HepG2 (cell line): ENCODE data around the gene GPS1. TPM values are rescaled to one million over a fixed set of nuclear protein-coding genes. Genes with fewer than 3 reads are reported as not detected.
A peak's percentile ranks its signal among the peaks of the same experiment; 100 is the strongest.

ENCODE experiments used
- BRD4 ChIP-seq: sonication (generic); formaldehyde crosslinking; IDR thresholded peaks from 2 replicates; pipeline ENCODE4 v1.4.0; 2020; ENCODE audit warnings: missing genetic modification reagents
- KAT7 ChIP-seq: IDR thresholded peaks from 2 replicates; pipeline ENCODE4 v1.6.1; 2018; ENCODE audit warnings: borderline replicate concordance, missing compliant biosample characterization
- MEF2D ChIP-seq: sonication (generic); formaldehyde crosslinking; IDR thresholded peaks from 2 replicates; pipeline ENCODE4 v1.5.1; 2020; ENCODE audit warnings: mild to moderate bottlenecking, missing genetic modification reagents
- ZEB1 ChIP-seq: IDR thresholded peaks from 2 replicates; pipeline ENCODE4 v1.6.1; 2012; ENCODE audit warnings: mild to moderate bottlenecking, low read depth, inconsistent platforms; ENCODE audit not compliant: insufficient replicate concordance
- ZNF326 ChIP-seq: sonication (generic); formaldehyde crosslinking; IDR thresholded peaks from 2 replicates; pipeline ENCODE4 v1.4.0; 2020; ENCODE audit warnings: missing genetic modification reagents, borderline replicate concordance
- ZNF382 ChIP-seq: sonication (generic); formaldehyde crosslinking; IDR thresholded peaks from 2 replicates; pipeline ENCODE4 v1.5.0; 2020; ENCODE audit warnings: missing genetic modification reagents, mild to moderate bottlenecking, borderline replicate concordance
- polyA plus RNA-seq, 8 experiments: library from polyadenylated mRNA; depleted of rRNA in 3 of 8; stranded (reverse) in 7 of 8; unstranded in 1 of 8; fragments of >200 nt; fragmentation: Illumina TruSeq in 4 of 8; extraction: Trizol in 4 of 8; gene quantifications; 2 replicates each; pipeline versions ENCODE4 v1.2.1 to v1.2.3, GENCODE V29; 2011 to 2016; ENCODE audit warnings: low read depth in 4 of 8, missing spikeins in 1 of 8, mixed read lengths in 1 of 8; ENCODE audit not compliant: insufficient read depth in 1 of 8
- total RNA-seq, 5 experiments: library from RNA; depleted of rRNA; stranded (reverse); fragments of >200 nt; fragmentation: Illumina TruSeq; extraction: Trizol; gene quantifications; 2 replicates each; pipeline ENCODE4 v1.2.3, GENCODE V29; 2016; ENCODE audit warnings: low read depth in 1 of 5
- TF ChIP-seq, protein P1 (sequence below): sonication (generic); formaldehyde crosslinking; IDR thresholded peaks from one replicate; pipeline ENCODE4 v1.5.1; 2020; ENCODE audit warnings: mild to moderate bottlenecking, missing genetic modification reagents; ENCODE audit errors: not compliant biosample characterization
- TF ChIP-seq, protein P2 (sequence below): sonication (generic); formaldehyde crosslinking; IDR thresholded peaks from 2 replicates; pipeline ENCODE4 v1.8.0; 2022; ENCODE audit warnings: low read depth, missing genetic modification reagents
- TF ChIP-seq, protein P3 (sequence below): sonication (generic); formaldehyde crosslinking; IDR thresholded peaks from 2 replicates; pipeline ENCODE4 v1.4.0; 2020; ENCODE audit warnings: missing genetic modification reagents

GPS1 gene
- total and polyA plus RNA-seq, 2 of the 13 experiments (the other 11 are each of a cell fraction or from before 2014, with no cell fraction given) = 124 to 128 TPM

DNA sequence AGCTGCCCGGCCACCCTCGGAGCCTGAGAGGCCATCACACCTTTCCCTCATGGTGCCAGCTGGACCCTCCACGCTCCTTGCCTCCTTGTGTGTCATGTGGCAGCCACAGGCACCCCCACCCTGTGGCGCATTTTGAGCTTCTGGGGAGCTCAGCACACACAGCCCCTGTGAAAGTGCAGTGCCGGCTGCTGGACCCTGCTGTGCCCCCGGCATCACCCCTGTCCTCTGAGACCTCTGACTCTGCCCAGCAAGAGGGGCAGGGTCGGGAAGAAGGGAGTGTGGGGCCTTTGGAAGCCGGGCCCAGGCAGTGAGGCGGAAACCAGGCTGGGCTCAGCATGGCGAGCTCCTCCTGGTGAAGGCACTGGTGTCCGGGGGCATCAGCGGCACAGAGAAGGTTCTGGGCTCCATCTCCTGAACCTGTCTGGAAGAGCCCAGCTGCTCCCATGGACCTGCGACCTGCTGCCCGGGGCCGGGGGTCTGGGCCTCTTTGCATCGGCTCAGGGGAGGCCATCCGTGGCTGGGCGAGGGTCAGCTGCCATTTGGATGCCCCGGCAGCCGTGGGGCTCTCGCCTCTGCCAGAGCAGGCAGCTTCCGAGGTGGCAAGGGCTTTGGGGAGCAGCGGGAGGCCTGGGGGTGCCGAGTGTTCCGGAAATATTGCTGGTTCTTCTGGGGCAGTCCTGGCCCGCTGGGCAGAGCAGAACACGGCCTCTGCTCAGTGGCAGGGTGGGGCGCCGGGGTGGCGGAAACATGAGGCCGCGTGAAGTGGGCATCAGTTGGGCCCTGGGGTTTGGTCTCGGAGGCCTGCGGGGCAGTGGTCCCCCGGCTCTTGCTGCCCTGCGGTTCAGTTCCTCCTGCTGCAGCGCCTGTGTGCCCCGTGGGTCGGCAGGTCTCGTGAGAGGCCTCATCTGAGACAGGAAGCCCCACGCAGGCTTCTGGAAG, 46.9 kb upstream of the GPS1 start (continued):
- TF ChIP-seq, protein P1, sequence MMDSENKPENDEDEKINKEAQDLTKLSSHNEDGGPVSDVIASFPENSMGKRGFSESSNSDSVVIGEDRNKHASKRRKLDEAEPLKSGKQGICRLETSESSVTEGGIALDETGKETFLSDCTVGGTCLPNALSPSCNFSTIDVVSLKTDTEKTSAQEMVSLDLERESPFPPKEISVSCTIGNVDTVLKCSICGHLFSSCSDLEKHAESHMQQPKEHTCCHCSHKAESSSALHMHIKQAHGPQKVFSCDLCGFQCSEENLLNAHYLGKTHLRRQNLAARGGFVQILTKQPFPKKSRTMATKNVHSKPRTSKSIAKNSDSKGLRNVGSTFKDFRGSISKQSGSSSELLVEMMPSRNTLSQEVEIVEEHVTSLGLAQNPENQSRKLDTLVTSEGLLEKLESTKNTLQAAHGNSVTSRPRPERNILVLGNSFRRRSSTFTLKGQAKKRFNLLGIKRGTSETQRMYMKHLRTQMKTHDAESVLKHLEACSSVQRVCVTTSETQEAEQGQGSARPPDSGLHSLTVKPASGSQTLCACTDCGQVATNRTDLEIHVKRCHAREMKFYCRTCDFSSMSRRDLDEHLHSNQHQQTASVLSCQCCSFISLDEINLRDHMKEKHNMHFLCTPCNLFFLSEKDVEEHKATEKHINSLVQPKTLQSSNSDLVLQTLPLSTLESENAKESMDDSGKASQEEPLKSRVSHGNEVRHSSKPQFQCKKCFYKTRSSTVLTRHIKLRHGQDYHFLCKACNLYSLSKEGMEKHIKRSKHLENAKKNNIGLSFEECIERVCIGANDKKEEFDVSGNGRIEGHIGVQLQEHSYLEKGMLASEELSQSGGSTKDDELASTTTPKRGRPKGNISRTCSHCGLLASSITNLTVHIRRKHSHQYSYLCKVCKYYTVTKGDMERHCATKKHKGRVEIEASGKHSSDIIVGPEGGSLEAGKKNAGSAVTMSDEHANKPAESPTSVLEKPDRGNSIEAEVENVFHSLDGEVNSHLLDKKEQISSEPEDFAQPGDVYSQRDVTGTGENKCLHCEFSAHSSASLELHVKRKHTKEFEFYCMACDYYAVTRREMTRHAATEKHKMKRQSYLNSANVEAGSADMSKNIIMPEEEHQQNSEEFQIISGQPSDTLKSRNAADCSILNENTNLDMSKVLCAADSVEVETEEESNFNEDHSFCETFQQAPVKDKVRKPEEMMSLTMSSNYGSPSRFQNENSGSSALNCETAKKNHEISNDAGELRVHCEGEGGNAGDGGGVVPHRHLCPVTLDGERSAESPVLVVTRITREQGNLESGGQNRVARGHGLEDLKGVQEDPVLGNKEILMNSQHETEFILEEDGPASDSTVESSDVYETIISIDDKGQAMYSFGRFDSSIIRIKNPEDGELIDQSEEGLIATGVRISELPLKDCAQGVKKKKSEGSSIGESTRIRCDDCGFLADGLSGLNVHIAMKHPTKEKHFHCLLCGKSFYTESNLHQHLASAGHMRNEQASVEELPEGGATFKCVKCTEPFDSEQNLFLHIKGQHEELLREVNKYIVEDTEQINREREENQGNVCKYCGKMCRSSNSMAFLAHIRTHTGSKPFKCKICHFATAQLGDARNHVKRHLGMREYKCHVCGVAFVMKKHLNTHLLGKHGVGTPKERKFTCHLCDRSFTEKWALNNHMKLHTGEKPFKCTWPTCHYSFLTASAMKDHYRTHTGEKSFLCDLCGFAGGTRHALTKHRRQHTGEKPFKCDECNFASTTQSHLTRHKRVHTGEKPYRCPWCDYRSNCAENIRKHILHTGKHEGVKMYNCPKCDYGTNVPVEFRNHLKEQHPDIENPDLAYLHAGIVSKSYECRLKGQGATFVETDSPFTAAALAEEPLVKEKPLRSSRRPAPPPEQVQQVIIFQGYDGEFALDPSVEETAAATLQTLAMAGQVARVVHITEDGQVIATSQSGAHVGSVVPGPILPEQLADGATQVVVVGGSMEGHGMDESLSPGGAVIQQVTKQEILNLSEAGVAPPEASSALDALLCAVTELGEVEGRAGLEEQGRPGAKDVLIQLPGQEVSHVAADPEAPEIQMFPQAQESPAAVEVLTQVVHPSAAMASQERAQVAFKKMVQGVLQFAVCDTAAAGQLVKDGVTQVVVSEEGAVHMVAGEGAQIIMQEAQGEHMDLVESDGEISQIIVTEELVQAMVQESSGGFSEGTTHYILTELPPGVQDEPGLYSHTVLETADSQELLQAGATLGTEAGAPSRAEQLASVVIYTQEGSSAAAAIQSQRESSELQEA (CRISPR knock-in tag) = peak; percentile 6
- TF ChIP-seq KAT7 (CRISPR knock-in tag) = no peak
- no peak for TF ChIP-seq ZEB1
- TF ChIP-seq, protein P2, sequence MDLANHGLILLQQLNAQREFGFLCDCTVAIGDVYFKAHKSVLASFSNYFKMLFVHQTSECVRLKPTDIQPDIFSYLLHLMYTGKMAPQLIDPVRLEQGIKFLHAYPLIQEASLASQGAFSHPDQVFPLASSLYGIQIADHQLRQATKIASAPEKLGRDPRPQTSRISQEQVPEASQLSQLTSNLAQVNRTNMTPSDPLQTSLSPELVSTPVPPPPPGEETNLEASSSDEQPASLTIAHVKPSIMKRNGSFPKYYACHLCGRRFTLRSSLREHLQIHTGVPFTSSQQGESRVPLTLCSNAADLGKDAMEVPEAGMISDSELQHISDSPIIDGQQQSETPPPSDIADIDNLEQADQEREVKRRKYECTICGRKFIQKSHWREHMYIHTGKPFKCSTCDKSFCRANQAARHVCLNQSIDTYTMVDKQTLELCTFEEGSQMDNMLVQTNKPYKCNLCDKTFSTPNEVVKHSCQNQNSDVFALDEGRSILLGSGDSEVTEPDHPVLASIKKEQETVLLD (CRISPR knock-in tag) = 0 out of 2 replicates have a peak, but pooled peaks have one; percentile 7
- TF ChIP-seq, protein P3, sequence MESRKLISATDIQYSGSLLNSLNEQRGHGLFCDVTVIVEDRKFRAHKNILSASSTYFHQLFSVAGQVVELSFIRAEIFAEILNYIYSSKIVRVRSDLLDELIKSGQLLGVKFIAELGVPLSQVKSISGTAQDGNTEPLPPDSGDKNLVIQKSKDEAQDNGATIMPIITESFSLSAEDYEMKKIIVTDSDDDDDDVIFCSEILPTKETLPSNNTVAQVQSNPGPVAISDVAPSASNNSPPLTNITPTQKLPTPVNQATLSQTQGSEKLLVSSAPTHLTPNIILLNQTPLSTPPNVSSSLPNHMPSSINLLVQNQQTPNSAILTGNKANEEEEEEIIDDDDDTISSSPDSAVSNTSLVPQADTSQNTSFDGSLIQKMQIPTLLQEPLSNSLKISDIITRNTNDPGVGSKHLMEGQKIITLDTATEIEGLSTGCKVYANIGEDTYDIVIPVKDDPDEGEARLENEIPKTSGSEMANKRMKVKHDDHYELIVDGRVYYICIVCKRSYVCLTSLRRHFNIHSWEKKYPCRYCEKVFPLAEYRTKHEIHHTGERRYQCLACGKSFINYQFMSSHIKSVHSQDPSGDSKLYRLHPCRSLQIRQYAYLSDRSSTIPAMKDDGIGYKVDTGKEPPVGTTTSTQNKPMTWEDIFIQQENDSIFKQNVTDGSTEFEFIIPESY = peak; percentile 27; the same call in 1 of the 2 replicates
- 0 out of 2 replicates have a peak, but pooled peaks have one; percentile 45 for TF ChIP-seq ZNF326 (CRISPR knock-in tag)
- 0 out of 2 replicates have a peak, but pooled peaks have one; percentile 40 for TF ChIP-seq BRD4 (CRISPR knock-in tag)
- no peak for TF ChIP-seq ZNF382 (CRISPR knock-in tag)
- TF ChIP-seq MEF2D = no peak
- TF ChIP-seq, all 625 proteins: peak for 29
